Aorta (tissue), 5 donors: Measurements from ENCODE around the gene ARRDC3. TPM values are rescaled to one million over a fixed set of nuclear protein-coding genes. Genes with fewer than 3 reads are reported as not detected.
A peak's percentile ranks its signal among the peaks of the same experiment; 100 is the strongest.

Experiments
- ATAC-seq: fragments of 200-7000 bp; cut with Tn5 transposase; one replicate; pipeline ENCODE4 v1.9.1; 2022; ENCODE audit warnings: moderate library complexity; ENCODE audit not compliant: low FRiP score
- DNase-seq, 2 donors: peaks; one replicate each; pipeline ENCODE4 v3.0.0-alpha.2; 2020
- H3K27ac ChIP-seq, 2 donors: one replicate each; pipeline ENCODE4 v1.5.1; 2013; ENCODE audit warnings: low read length in 2 of 2, mild to moderate bottlenecking in 2 of 2, moderate library complexity in 2 of 2, control low read depth in 1 of 2, inconsistent platforms in 1 of 2, low read depth in 1 of 2
- H3K27me3 ChIP-seq, 2 donors: one replicate each; pipeline ENCODE4 v1.6.1; 2013; ENCODE audit warnings: control low read depth in 1 of 2, low read length in 1 of 2, mild to moderate bottlenecking in 1 of 2, moderate library complexity in 1 of 2; ENCODE audit not compliant: insufficient read depth in 2 of 2, control insufficient read depth in 1 of 2
- H3K36me3 ChIP-seq, 2 donors: one replicate each; pipeline ENCODE4 v1.6.1; 2013; ENCODE audit warnings: control low read depth in 1 of 2, low read length in 1 of 2, mild to moderate bottlenecking in 1 of 2; ENCODE audit not compliant: insufficient read depth in 2 of 2, control insufficient read depth in 1 of 2
- H3K4me1 ChIP-seq, 2 donors: one replicate each; pipeline ENCODE4 v1.6.1; 2013; ENCODE audit warnings: low read length in 2 of 2, control low read depth in 1 of 2, mild to moderate bottlenecking in 1 of 2, moderate library complexity in 1 of 2; ENCODE audit not compliant: insufficient read depth in 2 of 2, control insufficient read depth in 1 of 2
- H3K4me3 ChIP-seq, 2 donors: one replicate each; pipeline ENCODE4 v1.5.1; 2013; ENCODE audit warnings: low read length in 2 of 2, control low read depth in 1 of 2, mild to moderate bottlenecking in 1 of 2
- H3K9me3 ChIP-seq: one replicate; pipeline ENCODE4 v1.6.1; 2013; ENCODE audit warnings: mild to moderate bottlenecking, low read length; ENCODE audit not compliant: control insufficient read depth
- WGBS, 2 donors: extraction: QIAGEN DNeasy Blood & Tissue Kit; methylation state at CpG; one replicate each; pipeline ENCODE4 v1.1.7; 2013; 5-methylcytosine and 5-hydroxymethylcytosine counted together
- intact Hi-C, 2 donors: fragments of 100-400 bp; cut with DNase I; formaldehyde crosslinking; loops; one replicate each; pipeline versions ENCODE4 v1.14.2 to v1.15.0; 2022
- long read RNA-seq, 2 donors: library from polyadenylated mRNA; unstranded; transcript quantifications; one replicate each; pipeline ENCODE4 v2.0.0, GENCODE V29; 2020 to 2021
- polyA plus RNA-seq, 2 donors: library from polyadenylated mRNA; stranded (reverse); fragments of 200-250 nt; gene quantifications; one replicate each; pipeline ENCODE4 v1.2.3, GENCODE V29; 2013
- total RNA-seq, 2 donors: library from RNA; stranded (reverse); fragmentation: NEBNext Ultra II Directional; extraction: Animal tissue kit (Norgen Biotek cat#: 25700); gene quantifications; one replicate each; pipeline ENCODE4 v1.2.1, GENCODE V29; 2021
- donor health status: healthy with polysubstance abuse.
- donor health status: Bipolar disorder and iron deficiency.
- donor health status: DM: no; HTN: no; CAD: no.
- donor health status: DM: no; HTN: no; CAD: no.
- donor health status: DM: yes; HTN: yes; CAD: no.

The ARRDC3 gene, protein sequence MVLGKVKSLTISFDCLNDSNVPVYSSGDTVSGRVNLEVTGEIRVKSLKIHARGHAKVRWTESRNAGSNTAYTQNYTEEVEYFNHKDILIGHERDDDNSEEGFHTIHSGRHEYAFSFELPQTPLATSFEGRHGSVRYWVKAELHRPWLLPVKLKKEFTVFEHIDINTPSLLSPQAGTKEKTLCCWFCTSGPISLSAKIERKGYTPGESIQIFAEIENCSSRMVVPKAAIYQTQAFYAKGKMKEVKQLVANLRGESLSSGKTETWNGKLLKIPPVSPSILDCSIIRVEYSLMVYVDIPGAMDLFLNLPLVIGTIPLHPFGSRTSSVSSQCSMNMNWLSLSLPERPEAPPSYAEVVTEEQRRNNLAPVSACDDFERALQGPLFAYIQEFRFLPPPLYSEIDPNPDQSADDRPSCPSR
- 10 to 100 TPM; 45.6 to 72.2 TPM for total RNA-seq
- polyA plus RNA-seq: 10 to 100 TPM; 11.4 to 13.0 TPM
- long read RNA-seq, donor 1, full-length matches to known transcripts: 2 of 17 reads
- long read RNA-seq, donor 1, partial matches to known transcripts: 5 of 17 reads
- long read RNA-seq, donor 1, other reads (novel, unspliced or antisense): 10 of 17 reads
- long read RNA-seq, donor 2, full-length matches to known transcripts: 7 of 14 reads
- long read RNA-seq, donor 2, partial matches to known transcripts: 1 of 14 reads
- long read RNA-seq, donor 2, other reads (novel, unspliced or antisense): 6 of 14 reads

DNA sequence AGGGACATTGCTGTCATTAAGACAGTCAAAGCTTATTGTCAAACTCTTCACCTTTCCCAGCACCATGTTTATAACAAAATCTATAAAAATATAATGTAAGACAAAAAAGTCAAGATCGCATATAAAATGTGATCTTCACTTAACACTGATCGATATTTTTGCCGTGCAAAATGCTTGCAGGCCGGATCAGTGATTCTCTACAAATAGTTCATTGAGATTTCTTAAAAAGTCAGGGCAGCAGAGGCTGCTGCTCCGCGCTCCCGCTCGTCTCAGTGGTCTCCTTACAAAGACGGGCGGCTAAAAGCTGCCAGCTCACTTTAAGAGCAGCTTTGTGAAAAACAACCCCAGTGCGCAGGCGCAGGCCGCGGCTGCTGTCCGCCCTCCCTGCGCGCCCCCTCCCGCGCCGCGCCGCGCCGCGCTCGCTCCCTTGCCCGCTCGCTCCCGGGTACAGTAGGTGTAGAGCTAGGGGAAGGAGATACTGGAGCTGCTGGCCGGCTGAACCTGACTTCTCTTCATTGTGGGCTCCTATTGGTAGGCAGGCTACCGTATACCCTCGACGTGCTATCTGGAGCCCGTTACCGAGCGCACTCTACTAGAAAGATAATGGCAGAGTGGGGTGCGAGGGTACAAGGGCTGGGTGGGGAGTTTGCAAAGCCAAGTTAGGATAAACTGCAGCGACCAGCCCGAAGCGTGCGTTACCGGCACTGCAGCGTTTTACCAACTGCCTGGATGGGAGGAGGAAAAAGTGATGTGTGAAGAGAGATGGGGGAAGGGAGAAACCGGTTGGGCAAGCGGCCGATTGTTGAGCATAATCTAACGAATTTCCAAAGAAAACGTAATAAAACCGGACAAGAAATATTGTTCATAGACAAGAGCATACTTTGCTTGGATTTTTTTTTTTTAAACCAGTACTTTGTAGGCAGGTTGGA lies at the start of gene ARRDC3:
ARRDC3 (minus strand) TSS at position 291 of the 929 bp plus-strand sequence; CDS start at position 66, 225 bp downstream.
- H3K9me3 ChIP-seq: no peaks in the 10 kb centered on the region
- intact Hi-C loops: loop anchor here (1.0 to 10.0 kb wide), 7 partner anchors 101 to 518 kb away; no protein-coding TSS in a partner anchor
- WGBS, 2 donors: 0% methylated on average over 49 of the region's 49 CpGs
- DNase-seq (peak; percentile 97 to 99), ATAC-seq (peak; percentile 87)
- H3K27ac ChIP-seq: peak within 1 kb of the TSS; percentile 78 to 93
- H3K27me3 ChIP-seq: no peaks in the 10 kb centered on the region
- H3K4me1 ChIP-seq: no peaks in the 10 kb centered on the region
- H3K4me3 ChIP-seq: peak within 1 kb of the TSS; percentile 91 to 94
- H3K36me3 ChIP-seq: no peaks in the 10 kb centered on the region

DNA sequence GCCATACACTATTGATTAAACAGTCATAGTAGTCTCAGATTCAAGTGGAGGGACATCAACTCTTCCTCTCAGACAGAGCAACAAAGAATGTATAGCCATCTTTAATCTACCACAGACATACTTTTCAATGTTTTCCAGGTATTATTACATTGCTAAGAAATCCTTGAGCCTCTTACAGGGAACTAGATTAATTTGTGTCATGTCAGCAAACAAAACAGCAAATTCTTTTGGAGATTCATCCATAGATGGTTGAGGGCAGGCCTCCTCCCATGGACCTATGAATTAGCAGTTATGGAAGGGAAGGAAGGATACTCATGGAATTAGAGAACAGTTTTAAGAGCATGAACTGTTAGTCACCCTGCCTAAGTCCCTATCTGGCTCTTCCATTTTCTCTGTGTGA lies 47.8 kb upstream of the ARRDC3 start:
- intact Hi-C loops: no loop called here
- Histone ChIP-seq H3K36me3 (no peaks in the 10 kb centered on the region), H3K27me3 (no peaks in the 10 kb centered on the region), H3K4me1 (no peaks in the 10 kb centered on the region), H3K4me3 (no peak overlapping the region), H3K9me3 (peaks cover 4% of the 10 kb centered on the region), H3K27ac (no peak overlapping the region)
- ATAC-seq: no peak
- DNase-seq: no peak

DNA sequence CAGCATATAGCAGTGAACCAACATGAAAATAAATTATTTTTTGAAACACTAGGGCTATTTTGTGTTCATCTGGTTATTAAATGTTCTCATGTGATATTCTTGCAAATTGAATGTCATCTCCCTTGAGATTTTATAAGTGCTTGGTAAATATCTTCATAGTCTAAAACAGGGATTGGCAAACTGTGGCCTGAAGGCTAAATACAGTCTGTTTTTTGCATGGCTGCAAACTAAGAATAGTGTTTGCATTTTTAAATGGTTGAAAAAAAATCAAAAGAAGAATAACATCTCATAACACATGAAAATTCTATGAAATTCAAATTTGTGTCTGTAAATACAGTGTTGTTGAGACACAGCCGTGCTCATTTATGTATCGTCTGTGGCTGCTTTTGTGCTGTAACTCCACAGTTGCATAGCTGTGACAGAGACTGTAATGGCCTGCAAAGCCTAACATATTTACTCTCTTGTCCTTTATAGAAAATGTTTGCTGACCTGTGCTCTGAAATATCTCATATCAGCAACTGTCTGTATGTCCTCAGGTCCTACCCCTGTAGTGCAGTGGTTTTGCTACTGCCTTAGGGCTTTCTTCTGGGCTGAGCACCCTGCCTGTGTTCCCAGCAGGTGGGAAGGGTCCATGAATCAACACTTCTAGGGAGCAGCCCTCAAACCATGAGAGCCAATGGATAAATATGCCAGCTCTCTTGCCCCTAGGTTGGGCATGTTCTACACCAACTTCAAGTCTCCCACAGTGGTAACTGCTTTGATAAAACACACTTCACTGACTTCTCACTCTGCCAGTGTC lies 41.7 kb upstream of the ARRDC3 start:
- Histone ChIP-seq H3K4me1 (no peaks in the 10 kb centered on the region), H3K4me3 (no peak overlapping the region), H3K27ac (no peak overlapping the region), H3K27me3 (no peaks in the 10 kb centered on the region), H3K36me3 (no peaks in the 10 kb centered on the region), H3K9me3 (peaks cover 4% of the 10 kb centered on the region)
- intact Hi-C loops: loop anchor here in 1 of 2 donors (5.0 kb wide), 1 partner anchor 558 kb away; no protein-coding TSS in a partner anchor
- no peak for DNase-seq
- ATAC-seq: no peak
- WGBS, 2 donors: 97 to 98% methylated on average over 2 of the region's 2 CpGs

DNA sequence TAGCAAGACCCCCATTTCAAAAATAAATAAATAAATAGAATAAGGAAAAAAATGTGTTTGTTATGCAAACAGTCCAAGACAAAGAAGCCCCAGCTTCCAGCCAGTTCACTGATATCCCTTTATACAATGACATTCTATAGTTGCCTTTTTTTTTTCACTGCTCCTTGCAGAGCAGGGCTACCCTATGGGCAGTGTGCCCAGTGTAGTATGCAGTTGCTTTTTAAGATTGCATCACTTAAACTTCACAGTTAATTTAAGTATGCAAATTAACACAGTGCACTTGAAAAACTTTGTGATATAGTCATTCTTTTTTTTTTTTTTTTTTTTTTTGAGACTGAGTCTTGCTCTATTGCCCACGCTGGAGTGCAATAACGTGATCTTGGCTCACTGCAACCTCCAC lies 40.8 kb upstream of the ARRDC3 start:
- 87 to 93% methylated on average over 2 of the region's 2 CpGs for WGBS, 2 donors
- no peak for DNase-seq

DNA sequence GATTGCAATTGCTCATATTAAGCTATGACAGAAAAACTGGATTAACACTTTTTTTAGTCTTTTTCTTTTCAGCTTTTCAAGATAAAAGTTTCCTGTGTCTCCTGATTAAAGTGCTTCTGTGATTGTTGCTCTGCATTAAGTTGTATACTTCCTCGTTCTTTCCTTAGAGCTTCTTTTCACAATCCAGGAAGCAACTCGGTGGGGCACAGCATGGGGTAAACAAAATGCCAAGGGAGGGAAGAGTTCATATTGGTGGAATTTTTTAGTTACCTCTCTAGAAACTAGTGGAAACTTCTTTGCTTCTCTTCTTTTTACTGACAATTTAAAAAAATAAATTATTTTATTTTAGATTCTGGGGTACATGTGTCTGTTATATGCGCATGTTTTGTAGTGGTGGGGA lies 37.8 kb upstream of the ARRDC3 start:
- no peak for DNase-seq
- ATAC-seq: no peak
- no peak overlapping the region for H3K27ac ChIP-seq
- H3K4me1 ChIP-seq: no peaks in the 10 kb centered on the region
- H3K9me3 ChIP-seq: no peaks in the 10 kb centered on the region
- intact Hi-C loops: loop anchor here in 1 of 2 donors (5.0 kb wide), 1 partner anchor 554 kb away; no protein-coding TSS in a partner anchor
- no peaks in the 10 kb centered on the region for H3K36me3 ChIP-seq
- no peaks in the 10 kb centered on the region for H3K27me3 ChIP-seq
- 64 to 66% methylated on average over 3 of the region's 3 CpGs for WGBS, 2 donors
- no peak overlapping the region for H3K4me3 ChIP-seq

More for the DNA sequence above, 40.8 kb upstream of the ARRDC3 start:
- intact Hi-C loops: loop anchor here in 1 of 2 donors (5.0 kb wide), 1 partner anchor 557 kb away; no protein-coding TSS in a partner anchor
- Histone ChIP-seq H3K9me3 (peaks cover 2% of the 10 kb centered on the region), H3K27ac (no peak overlapping the region), H3K4me3 (no peak overlapping the region), H3K36me3 (no peaks in the 10 kb centered on the region), H3K27me3 (no peaks in the 10 kb centered on the region), H3K4me1 (no peaks in the 10 kb centered on the region)
- no peak for ATAC-seq

DNA sequence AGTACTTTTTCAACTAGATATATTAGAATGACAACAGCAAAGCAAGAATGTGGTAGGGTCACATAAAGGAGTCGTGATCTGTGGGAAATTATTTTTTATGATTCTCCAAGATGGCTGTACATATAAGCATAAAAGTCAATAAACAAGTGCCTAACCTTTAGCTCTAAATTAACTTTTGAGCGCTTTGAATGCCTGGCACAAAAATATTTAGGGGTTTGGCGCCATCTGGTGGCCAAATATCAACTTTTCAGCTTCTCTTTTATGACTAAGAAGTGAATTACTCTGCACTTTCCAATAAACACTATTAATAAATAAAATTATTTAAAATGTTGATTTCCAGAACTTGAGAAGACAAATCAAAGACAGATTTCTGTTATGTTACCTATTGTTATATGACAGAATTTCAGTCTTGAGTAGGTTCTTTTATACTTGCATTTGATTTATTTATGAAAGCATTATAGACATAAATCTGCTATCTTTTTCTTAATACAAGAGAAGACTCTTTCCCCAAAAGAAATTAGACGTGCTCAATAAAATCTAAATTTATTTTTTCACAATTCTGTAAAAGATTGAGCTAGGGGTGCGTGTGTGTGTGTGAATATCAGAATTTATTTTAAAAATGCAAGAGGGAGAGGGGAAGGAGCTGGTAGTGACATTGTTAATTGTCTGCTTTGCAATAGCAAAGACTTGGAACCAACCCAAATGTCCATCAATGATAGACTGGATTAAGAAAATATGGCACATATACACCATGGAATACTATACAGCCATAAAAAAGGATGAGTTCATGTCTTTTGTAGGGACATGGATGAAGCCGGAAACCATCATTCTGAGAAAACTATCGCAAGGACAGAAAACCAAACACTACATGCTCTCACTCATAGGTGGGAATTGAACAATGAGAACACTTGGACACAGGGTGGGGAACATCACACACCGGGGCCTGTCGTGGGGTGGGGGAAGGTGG lies 36.7 kb upstream of the ARRDC3 start:
- Histone ChIP-seq H3K36me3 (no peaks in the 10 kb centered on the region), H3K9me3 (no peaks in the 10 kb centered on the region), H3K27ac (no peak overlapping the region), H3K27me3 (no peaks in the 10 kb centered on the region), H3K4me1 (no peaks in the 10 kb centered on the region), H3K4me3 (no peak overlapping the region)
- peak; percentile 55 to 76 for DNase-seq
- intact Hi-C loops: loop anchor here (2.0 to 5.0 kb wide), 3 partner anchors 488 to 553 kb away; no protein-coding TSS in a partner anchor
- WGBS, 2 donors: 54% methylated on average over 9 of the region's 9 CpGs
- no peak for ATAC-seq

DNA sequence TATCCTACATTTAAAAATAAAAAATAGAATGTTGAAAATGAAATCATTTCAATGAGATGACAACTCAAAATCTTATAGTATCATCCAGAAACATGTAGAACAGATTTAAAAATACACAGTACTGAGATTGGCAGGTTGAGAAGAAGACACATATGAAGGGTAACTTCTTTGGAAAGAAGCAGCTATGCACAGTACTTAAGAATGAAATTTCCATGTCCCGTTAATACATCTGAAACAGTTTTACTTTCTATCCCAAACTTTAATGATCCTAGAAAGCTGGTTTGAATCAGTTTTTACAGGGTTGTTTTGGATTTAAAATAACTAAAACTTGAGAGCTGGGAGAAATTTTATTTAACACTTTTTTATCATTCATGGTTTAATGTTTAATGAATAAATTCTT lies 36.0 kb upstream of the ARRDC3 start:
- intact Hi-C loops: loop anchor here (2.0 to 5.0 kb wide), 2 partner anchors 487 to 552 kb away; no protein-coding TSS in a partner anchor
- Histone ChIP-seq H3K4me1 (no peaks in the 10 kb centered on the region), H3K27me3 (no peaks in the 10 kb centered on the region), H3K9me3 (no peaks in the 10 kb centered on the region), H3K27ac (no peak overlapping the region), H3K36me3 (no peaks in the 10 kb centered on the region), H3K4me3 (no peak overlapping the region)
- WGBS, 2 donors: 85 to 96% methylated on average over 1 of the region's 1 CpG
- DNase-seq (no peak), ATAC-seq (no peak)
